ENCODE data around the gene SFTA2.
A peak's percentile ranks its signal among the peaks of the same experiment; 100 is the strongest.
"Not testable (repeated sequence)": the region's sequence is repeated elsewhere in the genome, so short reads cannot be mapped to it uniquely, and the experiment has no call there.

The SFTA2 gene

GRCh38 chr6:30931969-30932645 lies at the start of gene SFTA2:
TSS of gene SFTA2 (minus strand) at chr6:30932170. CDS start at chr6:30932096, 74 bp downstream.
- no peak for DNase-seq (ENCODE audit: low read depth in 3 of 3)

DNA sequence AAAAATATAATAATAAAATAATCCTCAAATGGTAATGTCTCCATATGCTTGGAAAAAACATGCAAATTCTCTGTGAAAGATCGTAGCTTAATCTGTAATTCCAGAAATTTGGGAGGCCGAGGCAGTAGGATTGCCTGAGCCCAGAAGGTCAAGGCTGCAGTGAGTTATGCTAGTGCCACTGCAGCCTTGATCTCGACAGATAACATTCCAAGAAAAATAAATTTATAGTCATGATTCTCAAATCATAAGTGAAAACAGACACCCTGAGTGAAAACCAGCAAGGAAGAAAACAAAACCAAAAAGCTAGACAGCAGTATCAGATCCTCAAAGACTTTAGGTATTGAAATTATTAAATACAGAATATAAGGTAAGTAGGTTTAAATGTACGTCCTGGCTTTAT lies 47.7 kb upstream of the SFTA2 start:
- no peak for DNase-seq (ENCODE audit: low read depth in 3 of 3)

- no peak for DNase-seq (ENCODE audit: low read depth in 3 of 3)
These were observed 47.2 kb upstream of the SFTA2 start for GRCh38 chr6:30979141-30979540.

DNA sequence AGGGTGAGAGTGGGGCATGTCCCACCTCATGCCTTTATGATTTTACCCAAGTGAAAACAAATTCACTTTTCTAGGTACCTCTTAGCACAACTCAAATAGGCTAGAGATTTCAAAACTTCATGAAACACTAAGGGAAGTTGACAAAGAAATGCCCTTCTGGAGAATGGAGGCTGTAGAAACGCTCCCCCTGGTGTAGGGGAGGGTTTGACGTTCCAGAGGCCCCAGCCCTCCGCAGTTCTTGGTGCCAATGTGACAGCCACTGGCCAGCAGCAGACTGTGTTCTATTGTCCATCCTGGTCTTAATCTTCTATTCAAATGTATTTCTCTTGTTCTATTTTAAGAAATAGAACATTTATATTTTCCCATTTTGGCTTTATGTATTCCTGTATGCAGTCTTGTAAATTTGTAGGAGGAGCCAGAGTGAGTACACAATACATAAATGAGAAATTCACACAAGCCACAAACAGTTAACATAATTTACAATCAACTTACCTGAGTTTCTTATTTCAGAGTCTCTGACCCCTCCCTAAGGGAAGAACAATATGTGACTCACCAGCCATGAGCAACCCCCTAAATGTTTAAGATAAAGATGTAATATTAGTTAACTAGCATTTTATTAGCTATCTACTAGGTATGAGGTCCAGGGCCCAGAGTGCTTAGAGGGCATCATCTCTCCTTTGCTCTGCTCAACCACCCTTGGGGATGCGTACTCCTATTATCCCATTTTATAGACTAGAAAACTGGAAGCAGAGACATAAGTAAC lies 42.7 kb upstream of the SFTA2 start:
- DNase-seq (ENCODE audit: low read depth in 3 of 3), result no peak

DNA sequence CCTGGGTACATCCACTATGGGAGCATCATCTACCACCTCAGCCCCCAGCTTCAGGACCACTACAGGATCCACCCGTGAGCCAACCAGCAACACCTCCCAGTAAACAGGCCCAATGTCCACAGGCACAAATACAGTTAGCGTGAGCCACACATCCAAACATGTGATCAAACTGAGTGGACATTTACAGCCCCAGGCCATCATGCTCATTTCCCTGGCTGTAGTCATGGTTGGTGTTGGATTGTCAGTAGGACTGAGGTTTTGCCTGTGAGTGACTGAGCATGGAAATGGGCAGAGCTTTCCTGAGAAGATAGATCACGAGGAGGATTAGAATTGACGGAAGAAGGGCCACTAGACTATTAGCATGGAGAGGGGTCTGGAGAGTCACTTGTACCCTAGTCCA lies 40.8 kb upstream of the SFTA2 start:
- DNase-seq (ENCODE audit: low read depth in 3 of 3), result no peak

GRCh38 chr6:30970946-30971345 lies 39.0 kb upstream of the SFTA2 start:
- DNase-seq (ENCODE audit: low read depth in 3 of 3), result no peak

- not testable (repeated sequence) for DNase-seq (ENCODE audit: low read depth in 3 of 3)
These were observed 37.2 kb upstream of the SFTA2 start for GRCh38 chr6:30969171-30969570.

GRCh38 chr6:30966154-30966553 lies 34.2 kb upstream of the SFTA2 start:
- DNase-seq (ENCODE audit: low read depth in 3 of 3), result no peak

DNA sequence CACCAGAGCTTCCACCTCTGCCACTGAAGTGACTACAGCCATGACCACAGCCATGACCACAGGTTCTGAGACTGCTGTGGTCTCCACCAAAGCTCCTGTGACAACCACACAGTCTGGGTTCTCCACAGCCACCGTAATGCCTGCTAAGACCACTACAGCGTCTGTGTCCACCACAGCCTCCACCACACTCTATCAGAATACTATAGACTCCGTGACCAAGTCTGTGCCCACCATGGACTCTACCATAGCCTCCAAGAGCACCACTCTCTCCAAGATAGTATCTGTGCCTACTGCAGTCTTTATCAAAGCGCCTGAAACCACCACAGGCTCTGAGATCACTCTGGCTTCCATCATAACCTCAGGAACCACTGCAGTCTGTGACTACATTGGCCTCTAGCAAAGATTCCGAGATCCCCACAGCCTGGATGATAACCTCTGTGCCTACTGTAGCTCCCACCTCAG lies 33.2 kb upstream of the SFTA2 start:
- no peak for DNase-seq (ENCODE audit: low read depth in 3 of 3)

GRCh38 chr6:30964075-30964474 lies 32.1 kb upstream of the SFTA2 start:
- DNase-seq (ENCODE audit: low read depth in 3 of 3), result no peak

DNA sequence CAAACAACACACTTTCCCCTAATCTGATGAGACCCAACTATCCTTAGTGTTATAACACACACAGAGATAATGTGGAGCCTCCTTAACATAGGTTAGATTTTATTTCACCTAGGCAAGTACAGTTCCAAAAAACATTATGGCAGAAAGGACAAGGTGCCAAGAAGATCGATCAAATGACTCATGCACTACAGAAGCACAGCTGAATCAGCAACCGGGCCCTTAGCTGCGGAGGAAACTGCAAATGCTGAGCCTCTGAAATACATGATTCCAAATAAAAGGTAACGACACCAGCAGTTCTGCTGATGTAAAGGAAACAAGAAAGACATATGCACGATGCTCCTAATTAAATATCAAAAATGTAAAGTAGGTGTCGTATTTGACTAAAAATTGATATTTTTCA lies 31.7 kb upstream of the SFTA2 start:
- DNase-seq (ENCODE audit: low read depth in 3 of 3), result no peak

DNA sequence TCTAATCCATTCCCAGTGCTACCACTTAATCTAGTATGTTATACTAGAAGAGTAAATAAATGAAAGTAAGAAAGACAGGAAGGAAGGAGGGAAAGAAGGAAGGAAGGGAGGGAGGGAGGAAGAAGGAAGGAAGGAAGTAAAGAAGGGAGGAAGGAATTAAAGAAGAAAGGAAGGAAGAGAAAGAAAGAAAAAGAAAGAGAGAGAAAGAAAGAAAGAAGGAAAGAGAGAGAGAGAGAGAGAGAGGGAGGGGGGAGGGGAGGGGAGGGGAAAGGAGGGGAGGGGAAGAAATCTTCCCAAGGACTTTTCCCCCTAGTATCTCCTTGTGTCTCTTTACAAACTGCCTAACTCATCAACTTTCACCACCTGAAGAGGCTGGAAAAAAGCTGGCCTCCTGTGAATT lies 30.7 kb upstream of the SFTA2 start:
- no peak for DNase-seq (ENCODE audit: low read depth in 3 of 3)

DNA sequence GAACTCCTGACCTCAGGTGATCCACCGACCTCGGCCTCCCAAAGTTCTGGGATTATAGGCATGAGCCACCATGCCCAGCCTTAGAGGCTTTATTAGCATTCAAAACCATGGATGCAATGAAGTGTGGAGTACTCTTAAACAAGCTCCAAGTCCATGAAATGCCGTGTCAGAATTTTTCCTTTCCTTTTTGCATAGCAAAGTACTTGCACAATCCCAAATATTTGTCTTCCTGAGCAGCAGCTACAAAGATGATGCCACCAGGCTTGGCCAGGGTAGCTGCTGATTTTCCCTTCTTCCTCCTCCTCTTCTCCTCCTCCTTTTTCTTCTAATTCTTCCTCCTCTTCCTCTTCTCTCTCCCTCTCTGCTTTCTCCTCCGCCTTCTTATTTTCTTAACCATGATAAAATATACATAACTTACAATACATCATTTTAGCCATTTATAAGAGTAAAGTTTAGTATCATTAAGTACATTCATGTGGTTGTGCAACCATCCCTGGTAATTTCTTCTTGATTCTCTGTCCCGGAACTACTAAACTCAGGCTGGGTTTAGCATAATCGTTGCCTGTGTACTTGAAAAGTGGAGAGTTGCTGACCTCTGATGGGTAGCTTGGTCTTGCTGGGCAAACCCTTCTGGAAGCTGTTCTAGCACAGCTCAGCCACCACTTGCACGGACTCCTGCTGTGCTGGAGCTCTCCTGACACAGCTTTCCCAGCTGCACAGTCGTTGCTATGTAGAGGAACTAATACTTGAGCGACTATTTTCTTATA lies 29.1 kb upstream of the SFTA2 start:
- no peak for DNase-seq (ENCODE audit: low read depth in 3 of 3)

- DNase-seq (ENCODE audit: low read depth in 3 of 3), result no peak
These were observed 25.7 kb upstream of the SFTA2 start for GRCh38 chr6:30957716-30958115.

DNA sequence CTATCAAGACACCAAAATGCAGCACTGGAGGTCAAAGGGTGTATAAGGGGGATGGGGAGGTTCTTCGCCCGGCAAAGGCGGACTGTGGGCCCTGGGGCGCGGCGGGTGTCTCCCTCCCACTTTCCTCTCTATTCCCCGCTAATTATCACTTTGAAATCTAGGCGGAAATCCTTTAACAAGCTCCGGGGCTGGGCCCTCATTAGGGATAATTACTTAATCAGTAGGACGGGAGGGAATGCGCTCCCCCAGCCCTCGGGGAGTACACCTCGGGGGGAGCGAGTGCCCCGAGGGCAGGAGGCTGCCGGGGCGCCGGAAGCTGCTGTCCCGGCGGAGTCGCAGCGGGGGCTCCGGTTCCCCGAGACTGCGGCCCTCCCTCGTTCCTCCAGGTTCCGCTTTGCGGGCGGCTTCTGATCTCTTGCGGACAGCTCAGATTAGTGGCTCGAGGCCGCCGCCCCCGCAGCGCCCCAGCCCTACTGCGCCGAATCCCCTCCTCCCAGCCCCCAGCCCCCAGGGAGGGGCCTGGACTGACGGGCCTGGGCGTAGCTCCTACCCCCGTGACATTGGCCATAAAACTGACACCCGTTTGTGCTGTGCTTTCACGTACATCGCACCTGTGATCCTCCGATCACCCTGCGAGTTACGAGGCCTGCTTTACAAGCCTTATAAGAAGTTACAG lies 23.5 kb upstream of the SFTA2 start:
- DNase-seq (ENCODE audit: low read depth in 3 of 3), result peak; percentile 39 to 64 (median 64)

- DNase-seq (ENCODE audit: low read depth in 3 of 3), result no peak
These were observed 22.8 kb upstream of the SFTA2 start for GRCh38 chr6:30954631-30955366.

- DNase-seq (ENCODE audit: low read depth in 3 of 3), result no peak
These were observed 20.0 kb upstream of the SFTA2 start for GRCh38 chr6:30951907-30952469.

DNA sequence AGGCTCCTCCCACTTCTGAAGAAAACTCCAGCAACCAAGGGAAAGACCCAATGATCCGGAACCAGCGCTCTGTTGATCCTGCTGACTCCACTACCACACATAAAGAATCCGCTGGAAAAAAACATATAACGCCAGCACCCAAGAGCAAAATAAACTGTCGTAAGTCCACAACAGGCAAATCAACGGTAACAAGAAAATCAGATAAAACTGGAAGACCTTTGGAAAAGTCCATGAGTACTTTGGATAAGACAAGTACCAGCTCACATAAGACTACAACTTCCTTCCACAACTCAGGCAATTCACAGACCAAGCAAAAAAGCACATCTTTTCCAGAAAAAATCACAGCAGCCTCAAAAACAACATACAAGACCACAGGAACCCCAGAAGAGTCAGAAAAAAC lies 16.8 kb upstream of the SFTA2 start:
- no peak for DNase-seq (ENCODE audit: low read depth in 3 of 3)

DNA sequence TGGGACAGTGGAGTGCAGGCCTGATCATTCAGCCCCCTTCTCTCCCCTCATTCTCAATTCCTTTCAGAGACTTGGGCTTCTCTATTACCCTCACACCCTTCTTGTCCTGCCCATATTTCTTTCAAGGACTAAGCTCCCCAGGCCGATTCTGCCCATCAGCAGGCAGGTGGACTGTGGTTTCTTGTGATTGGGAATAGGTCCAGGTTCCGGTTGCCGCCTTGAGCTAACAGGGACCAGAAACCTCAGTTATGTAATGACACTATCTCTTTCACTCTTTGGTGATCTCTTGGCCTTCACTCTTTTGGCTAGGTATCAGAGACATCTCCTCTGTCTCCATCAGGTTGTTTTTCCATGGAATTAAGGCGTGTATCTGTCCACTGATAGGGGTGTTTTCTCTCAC lies 15.3 kb upstream of the SFTA2 start:
- no peak for DNase-seq (ENCODE audit: low read depth in 3 of 3)

DNA sequence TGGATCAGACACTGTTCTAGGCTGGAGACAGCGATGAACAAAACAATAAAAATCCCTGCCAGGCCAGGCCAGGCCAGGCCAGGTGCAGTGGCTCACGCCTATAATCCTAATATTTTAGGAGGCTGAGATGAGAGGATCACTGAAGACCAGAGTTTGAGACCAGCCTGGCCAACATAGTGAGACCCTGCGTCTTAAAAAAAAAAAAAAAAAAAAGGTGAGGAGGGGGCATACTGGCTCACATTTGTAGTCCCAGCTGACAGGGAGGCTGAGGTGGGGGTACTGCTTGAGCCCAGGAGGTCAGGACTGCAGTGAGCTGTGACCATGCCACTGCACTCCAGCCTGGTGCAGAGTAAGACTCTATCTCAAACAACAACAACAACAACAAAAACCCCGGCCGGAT lies 13.3 kb upstream of the SFTA2 start:
- DNase-seq (ENCODE audit: low read depth in 3 of 3), result no peak

DNA sequence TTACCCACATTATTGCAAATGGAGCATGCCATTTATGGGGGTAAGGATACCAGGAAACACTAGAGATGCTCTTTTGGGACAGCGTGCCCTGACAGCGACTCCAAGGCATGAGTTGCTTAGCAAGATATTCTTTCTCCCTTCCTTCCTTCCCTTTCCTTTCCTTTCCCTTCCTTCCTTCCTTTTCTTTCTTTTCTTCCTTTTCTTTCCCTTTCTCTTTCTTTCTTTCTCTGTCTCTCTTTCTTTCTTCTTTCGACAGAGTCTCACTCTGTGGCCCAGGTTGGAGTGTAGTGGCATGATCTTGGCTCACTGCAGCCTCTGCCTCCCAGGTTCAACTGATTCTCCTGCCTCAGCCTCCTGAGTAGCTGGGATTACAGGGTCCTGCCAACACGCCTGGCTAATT lies 12.1 kb upstream of the SFTA2 start:
- DNase-seq (ENCODE audit: low read depth in 3 of 3), result no peak
